ENCODE measurements around the gene SEC22C.
"Not testable (repeated sequence)": the region's sequence is repeated elsewhere in the genome, so short reads cannot be mapped to it uniquely, and the experiment has no call there.

Gene SEC22C

DNA sequence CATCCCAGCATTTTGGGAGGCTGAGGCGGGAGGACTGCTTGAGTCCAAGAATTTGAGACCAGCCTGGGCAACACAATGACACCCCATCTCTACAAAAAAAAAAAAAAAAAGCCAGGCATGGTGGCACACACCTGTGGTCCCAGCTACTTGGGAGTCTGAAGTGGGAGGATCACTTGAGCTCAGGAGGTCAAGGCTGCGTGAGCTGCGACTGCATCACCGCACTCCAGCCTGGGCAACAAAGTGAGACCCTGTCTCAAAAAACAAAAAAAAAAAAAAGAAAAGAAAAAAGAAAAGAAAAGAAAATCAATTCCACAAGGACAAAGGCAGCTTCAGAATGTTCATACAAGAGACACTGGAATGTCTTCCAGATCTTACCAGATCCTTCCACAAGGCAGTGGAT is 2.4 kb downstream of the SEC22C start:
- not testable (repeated sequence) for DNase-seq

DNA sequence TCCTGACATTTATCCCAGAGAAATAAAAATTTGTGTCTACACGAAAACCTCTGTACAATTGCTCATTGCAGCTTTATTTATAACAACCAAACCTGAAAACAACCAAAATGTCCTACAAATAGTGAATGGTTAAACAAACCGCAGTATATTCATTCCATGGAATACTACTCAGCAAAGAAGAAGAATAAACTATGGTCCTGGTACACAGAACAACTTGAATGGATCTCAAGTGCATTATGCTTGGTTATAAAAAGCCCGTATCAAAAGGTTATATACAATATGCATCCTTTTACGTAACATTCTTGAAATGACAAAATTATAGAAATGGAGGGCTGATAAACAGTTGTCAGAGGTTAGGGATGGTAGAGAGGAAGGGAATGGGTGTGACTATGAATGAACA is 3.7 kb downstream of the SEC22C start:
- no peak for DNase-seq

DNA sequence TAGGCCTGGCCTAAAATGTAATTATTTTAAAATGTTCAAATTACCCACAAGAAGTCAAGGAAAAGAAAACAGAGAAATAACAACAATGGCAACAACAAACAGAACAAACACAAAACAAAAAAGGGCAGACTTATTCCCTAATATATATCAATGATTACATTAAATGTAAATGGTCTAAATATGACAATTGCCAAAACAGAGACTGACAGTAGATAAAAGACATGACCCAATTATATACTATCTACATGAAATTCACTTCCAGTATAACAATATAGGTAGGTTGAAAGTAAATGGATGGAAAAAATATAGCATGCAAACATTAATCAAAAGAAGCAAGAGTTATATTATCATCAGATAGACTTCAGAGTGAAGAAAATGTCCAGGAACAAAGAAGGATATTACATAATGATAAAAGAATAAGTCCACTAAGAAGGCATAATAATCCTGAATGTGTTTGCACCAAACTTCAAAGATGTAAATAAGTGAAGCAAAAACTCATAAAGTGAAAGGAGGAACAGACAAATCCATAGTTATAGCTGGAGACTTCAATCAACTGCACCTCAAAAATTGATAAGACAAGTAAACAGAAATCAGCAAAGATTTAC is 6.5 kb downstream of the SEC22C start:
- DNase-seq = no peak

DNA sequence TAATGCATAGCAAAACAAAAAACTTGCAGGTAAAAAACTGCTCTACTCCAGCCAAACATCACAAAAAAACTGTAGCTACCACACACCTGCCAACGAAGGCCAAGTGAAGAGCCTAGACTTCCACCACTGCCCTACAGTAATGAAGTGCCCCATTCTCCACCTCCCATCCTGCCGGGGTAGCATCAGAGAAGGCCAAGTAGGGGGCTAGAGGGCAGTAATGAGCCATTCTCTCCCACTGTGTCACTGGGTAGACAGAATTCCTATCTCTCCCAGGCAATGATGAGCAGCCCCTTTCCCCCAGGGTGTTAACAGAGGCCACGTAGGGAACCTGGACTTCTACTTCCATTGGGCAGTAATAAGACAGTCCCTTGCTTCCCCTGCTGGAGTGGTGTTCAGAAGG is 9.5 kb downstream of the SEC22C start:
- DNase-seq = peak; percentile 67

DNA sequence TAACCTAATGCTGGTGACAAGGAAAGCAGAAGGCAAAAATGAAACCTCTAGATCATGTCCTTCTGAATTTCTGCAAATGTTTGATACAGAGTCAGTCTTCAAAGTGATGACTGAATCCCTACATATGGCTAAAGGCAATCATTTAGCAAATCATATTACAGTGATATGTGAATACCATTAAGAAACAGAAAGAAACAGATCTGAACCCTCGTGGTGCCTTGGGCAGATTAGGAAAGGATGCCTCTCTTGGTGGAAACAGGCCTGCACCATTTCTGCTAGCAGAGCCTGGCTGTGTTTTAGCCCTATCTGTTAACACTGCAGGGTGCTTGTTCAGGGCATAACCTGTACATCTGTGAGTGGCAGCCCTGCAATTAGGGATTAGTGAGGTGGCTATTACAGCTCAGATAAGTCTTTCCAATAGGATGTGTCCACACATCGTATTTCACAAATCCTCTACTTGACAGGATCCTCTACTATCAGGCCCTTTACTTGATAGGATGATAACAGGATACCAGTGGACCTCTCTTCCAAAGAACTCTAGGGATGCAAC is 12.1 kb downstream of the SEC22C start:
- peak; percentile 77 for DNase-seq

DNA sequence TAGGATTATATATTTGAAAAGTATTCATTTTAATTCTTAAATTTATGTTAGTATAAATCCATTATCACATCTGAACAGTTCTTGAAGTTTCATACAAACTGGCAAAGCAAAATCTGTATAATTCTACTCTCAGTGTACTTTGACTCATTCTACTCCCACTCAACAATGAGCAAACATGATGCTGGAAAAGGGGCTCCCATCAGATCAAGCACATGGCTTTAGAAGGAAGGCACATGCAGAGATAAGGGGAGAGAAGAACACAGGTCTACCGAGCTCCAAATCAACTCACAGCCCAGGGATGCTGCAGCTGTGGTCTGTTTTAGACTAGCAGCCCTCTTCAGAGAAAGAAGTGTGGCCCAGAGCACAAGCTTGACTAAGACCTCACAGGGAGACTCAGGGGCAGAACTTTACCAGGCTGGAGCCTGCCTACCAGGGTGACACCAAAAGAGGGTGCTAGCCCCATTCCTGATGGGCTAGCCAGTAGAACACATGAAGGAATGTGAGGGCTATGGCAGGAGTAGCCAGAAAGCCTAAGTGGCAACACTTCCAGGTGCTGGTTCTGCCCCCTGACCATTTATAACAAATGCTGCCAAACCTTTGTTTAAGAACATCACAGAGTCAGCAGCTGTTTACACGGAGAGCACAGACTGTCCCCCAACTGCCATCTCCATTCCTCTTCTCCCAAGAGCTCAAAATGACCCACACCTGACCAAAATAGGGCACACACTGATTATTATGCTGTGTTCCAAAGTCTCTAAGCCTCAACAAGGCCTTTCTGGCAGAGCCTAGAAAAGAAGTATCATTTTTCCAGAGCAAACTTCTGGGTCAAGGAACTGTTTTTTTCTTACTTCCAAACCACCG is 19.5 kb downstream of the SEC22C start:
- DNase-seq = no peak

DNA sequence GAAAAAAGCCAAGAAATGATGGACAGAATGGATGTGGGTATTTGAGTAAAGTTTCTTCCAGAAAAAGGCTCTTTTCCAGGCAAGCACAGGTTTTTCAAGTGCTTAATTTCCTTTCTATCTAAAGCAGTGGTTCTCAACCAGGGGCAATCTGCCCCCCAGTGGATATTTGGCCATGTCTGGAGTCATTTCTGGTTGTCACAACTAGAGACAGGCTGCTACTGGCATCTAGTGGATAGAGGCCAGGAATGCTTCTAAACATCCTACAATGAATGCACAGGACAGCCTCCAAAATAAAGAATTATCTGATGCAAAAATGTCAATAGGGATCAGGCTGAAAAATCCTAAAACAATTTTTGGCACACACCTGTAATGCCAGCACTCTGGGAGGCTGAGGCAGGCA is 23.9 kb downstream of the SEC22C start:
- DNase-seq = peak; percentile 51

DNA sequence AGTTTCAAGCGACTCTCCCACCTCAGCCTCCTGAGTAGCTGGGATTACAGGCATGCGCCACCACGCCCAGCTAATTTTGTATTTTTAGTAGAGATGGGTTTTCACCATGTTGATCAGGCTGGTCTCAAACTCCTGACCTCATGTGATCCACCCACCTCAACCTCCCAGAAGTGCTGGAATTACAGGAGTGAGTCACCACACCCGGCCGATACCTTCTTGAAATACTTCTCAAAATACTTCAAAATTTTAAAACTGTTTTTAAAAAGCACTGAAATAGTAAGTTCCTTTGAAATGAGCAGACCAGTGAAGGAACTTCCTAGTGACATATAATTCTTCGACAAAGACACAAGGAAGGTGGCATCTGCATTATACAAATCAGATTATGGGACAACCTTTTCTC is 24.9 kb downstream of the SEC22C start:
- not testable (repeated sequence) for DNase-seq

DNA sequence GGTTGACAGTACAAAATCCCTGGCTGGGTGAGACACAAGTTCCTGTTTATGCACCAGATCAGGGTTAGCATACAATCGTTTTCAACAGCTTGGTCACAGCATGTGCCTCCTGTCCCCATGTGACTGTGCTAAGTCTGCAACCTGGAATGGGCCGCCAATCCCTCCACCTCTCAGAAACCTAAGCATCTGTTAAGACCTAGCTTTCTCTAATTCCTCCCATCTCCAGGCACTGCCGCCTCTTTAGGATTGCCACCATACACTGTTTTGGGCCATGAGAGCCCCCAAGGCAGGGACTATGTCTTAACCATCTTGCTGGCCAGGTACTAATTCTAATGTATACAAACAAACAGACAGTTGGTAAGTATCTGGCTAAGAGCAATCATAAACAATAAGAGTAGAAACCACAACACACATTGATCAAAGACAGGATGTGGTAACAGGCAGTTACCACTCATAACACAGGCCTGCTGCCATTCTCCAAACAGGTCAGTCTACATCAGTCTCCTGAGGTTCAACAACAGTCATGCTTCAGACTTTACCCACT is 25.6 kb downstream of the SEC22C start:
- peak; percentile 82 for DNase-seq

DNA sequence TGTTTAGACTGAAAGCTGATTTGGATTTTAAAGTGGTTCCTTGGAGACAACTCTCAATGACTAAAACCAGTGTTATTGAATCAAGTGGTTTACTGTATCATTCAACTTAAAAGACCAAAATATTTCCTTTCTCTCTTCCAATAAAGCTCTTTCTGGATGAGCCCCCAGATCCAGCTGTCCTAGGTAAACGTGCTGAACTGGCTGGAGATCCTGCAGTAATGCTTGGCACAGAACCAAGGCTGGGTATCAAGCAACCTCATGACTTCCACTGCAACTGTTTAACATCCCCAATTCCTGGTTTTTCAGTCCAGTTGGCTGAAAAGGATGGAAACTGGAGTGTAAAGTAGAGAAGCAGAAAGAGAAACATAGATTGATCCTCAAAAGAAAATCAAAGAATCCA is 28.9 kb downstream of the SEC22C start:
- DNase-seq = no peak

DNA sequence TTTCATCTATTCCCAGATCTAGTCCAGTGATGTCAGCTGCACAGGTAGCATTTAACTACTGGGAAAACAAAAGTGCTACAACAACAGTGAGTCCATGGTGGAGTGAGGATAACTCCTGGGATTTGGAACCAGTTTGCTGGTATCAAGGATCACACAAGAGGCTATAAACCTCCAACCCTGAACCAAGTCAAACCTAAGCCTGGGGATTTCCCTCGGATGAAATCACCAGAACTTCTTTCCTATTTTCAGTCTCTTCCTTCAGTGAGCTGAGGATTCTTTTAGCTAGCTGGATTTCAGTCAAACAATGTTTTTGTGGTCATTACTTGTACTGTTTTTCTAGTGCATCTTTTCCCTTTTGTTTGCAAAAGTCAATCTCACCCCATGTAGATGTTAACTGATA is 31.5 kb downstream of the SEC22C start:
- no peak for DNase-seq

DNA sequence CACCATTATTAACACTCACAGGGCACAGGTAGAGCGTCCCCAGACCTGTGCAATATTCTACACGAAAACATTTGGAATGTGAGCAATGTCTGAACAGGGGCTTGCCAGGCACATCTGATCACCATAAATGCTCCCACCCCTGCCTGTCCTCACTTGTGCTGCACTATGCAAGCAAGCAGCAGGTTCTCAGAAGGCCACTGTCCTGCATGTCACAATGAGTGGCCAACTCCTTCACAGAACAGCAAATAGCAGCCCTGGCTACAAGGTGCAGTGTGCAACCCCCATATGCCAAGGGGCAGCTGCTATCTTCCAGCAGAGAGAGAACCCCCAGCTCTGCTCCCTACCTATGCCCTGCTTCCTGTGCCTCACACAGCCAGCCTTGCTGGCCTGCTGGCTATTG is 32.6 kb downstream of the SEC22C start:
- no peak for DNase-seq

DNA sequence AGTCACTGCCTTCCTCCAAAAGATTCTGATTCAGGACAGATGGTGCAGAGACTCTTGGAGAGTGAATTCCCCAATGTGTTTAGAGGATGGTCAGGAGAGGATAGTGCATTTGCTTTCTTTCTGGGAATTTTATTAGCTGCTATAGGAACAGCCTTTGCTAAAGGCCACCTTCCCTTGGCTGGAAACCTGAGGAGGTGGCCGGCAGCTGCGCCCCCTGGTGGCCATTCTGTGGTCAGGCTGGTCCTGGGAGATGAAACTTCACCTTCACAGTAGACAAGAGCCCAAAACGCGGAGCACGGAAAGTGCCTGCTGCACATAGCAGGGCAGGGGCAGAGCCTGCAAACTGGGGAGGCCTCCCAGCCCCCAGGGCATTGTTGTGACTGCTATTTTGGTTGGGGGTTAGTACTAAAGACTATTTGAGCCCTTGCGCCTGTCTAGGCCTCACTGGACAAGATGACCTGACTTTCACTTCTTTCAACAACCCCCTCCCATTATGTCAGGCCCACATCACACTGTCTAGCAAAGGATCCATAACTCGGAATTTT is 34.3 kb downstream of the SEC22C start:
- peak; percentile 69 for DNase-seq

DNA sequence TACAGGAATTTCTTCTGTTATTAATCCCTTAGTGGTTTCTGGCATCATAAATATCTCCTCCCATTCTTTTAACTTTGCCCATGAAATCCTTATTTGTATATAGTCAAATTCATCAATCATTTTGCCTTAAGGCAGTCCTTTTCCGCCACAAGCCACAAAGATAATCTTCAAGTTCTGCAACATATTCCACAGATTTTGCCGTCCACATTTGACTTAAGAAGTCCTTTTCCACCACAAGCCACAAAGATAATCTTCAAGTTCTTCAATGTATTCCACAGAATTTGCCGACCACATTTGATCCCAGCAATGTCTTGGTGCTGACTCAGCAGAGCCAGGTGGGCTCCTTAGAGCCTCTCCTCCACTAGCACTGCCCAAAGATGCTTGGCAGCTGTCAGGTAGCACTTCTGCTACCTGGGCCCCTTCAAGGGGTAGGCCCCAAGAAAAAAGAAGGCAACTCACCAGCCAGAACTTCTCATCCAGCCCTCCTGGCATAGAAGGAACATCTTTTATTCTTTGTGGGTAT is 35.0 kb downstream of the SEC22C start:
- DNase-seq = no peak

DNA sequence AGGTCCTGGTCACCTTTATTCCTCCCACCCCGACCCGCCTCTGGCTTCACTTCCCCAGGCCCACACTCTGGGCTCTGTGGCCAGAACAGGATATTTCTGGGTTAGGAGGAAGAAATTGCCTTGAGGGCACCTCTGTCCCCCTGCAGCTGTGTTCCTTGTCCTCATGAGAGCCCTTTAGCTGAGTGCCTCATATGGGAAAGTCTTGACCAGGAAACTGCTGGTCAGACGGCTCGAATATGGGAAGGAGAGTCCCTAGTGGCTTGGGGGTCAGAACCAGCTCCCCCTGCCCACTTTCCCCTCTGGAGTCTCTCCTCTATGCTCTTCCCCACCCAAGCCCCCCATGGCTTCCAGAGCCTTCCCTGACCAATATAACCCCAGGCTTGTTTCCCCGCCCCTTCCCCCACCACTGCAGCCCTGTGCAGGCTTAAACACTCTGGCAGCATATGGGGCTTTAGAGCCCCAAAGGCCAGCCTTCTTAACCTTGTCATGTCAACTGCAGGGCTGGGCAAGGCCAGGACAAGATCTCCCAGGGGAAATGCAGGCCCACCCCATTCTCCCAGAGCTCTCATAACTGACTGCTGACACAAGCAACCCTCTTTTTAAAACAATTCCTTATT is 36.4 kb downstream of the SEC22C start:
- DNase-seq = peak; percentile 88

DNA sequence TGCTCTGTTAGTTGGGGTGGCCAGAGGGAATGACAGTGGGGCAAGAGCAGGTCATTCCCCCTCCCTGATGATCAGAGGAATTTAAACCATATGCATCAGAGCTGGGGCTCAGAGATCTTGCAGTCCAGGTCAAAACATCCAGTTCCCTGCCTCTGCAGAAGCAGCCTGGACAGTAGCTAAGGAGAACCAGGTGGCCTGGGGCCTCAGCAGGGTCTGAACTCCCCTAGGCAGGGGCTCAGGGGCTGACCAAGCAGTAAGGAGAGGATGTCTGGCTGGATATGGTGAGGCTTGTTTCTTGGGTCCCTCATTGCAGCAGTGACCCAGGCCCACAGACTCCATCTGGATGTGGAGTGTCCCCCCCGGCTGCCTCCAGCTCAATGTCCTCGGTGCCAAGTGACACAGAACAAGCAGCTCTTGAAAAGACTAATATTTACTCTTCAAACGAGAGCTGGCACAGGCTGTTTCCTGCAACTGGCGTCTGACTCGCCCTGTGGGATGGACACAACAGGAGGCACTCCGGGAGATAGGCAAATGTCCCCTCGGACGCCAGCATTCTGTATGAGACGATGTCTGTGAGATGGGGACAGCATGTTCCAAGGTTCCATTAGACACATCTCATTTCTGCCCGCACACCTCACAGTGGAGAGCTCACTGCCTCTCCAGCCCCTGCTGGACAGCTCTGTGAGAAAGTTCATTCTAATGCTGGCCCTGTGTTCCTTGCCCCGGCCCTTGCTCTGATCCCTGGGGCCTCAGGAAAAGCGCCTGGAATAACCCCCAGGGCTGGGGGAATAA is 37.1 kb downstream of the SEC22C start:
- DNase-seq = no peak

DNA sequence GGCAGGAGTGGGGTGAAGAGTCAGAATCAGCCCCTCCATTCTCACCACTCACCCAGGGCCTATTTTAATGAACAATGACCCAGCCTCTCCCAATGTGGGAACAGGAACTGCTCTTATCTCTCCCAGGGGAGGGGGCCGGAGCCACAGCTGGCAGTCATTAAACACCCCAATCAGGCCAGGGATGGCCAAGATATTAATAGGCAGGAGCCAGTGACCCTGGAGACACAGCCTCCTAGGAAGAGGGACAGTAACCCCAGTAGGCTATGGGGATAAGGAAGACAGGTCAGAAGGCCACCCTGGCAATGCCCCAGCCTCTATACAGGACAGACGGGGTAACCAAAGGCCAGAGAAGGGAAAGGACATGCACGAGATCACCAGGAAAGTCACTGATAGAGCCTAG is 40.7 kb downstream of the SEC22C start:
- DNase-seq = no peak

DNA sequence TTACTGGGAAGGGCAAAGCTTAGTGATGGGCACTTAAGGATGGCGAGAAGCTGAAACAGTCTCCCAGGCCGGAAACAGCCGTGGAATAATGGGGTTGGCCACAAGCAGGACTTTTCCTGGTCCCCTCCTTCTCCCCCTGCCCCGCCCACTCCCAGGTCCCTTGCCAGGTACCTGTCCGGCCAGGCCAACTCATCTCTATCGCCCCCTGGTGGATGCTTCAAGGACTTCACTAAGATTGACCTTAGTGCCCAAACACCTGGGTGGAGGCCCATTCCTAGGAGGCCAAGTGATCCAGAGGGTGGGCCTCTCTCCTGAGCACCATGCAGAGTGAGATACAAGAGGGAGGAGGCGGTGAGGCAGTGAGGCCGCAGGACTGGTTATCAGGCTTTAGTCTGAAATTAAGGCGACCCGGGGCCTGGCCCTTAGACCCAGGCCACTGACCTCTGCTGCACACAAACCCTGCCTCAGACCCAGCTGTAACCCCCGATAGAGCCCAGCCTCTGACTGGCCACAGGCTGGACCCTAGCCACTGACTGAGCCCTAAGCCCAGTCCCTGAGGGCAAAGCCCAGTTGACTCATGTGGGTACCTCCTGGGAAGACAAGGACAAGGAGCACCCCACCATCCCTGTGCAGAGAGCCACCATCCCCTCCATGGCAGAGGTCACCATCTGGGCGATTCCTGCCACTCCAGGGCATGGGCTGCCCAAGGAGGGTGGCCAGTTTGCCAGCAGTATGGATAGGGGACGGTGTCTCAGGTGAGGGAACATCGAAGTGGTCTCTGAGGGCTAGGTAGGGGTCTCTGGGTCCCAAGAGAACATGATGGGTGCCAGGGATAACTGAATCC is 41.7 kb downstream of the SEC22C start:
- DNase-seq = peak; percentile 67

DNA sequence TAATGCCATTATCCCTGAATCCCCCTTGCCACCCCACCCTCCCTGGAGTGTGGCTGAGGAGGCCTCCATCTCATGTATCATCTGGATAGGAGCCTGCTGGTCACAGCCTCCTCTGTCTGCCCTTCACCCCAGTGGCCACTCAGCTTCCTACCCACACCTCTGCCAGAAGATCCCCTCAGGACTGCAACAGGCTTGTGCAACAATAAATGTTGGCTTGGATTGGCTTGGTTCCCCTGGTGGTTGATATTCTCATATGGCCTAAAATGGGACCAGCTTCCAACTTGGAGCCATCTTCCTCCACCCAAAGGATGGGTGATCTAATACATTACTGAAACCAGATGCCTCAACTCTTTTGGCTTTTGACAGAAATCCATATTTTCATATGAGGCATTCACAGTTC is 44.4 kb downstream of the SEC22C start:
- DNase-seq = no peak

DNA sequence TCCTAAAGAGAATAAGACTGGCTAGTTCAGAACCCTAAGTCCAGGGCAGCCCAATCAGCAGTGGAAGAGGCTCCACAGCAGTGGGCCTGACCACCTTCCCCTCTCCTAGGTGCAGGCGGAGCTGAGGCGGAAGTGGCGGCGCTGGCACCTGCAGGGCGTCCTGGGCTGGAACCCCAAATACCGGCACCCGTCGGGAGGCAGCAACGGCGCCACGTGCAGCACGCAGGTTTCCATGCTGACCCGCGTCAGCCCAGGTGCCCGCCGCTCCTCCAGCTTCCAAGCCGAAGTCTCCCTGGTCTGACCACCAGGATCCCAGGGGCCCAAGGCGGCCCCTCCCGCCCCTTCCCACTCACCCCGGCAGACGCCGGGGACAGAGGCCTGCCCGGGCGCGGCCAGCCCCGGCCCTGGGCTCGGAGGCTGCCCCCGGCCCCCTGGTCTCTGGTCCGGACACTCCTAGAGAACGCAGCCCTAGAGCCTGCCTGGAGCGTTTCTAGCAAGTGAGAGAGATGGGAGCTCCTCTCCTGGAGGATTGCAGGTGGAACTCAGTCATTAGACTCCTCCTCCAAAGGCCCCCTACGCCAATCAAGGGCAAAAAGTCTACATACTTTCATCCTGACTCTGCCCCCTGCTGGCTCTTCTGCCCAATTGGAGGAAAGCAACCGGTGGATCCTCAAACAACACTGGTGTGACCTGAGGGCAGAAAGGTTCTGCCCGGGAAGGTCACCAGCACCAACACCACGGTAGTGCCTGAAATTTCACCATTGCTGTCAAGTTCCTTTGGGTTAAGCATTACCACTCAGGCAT is 45.6 kb downstream of the SEC22C start:
- DNase-seq = peak; percentile 69

Data from NCI-H82 (cell line).